Keratinocyte (primary cell): ENCODE measurements around the gene SCMH1. TPM values are rescaled to one million over a fixed set of nuclear protein-coding genes. Genes with fewer than 3 reads are reported as not detected.

Experiments used
- DNase-seq: peaks from one replicate; pipeline ENCODE4 v3.0.0-alpha.2; 2011; ENCODE audit warnings: low read depth, missing footprints, low spot score
- FAIRE-seq: peaks from 2 replicates; lab custom pipeline; 2011; peaks lifted over from hg19 to GRCh38; lab: Jason Lieb, UNC
- H2AFZ ChIP-seq: 2 replicates; pipeline ENCODE4 v1.6.0; 2012; ENCODE audit warnings: low read length, control low read depth, inconsistent platforms; ENCODE audit not compliant: control insufficient read depth
- H3K27ac ChIP-seq: 2 replicates; pipeline ENCODE4 v1.5.1; 2011; ENCODE audit warnings: low read length; ENCODE audit not compliant: control insufficient read depth, insufficient read depth
- H3K27me3 ChIP-seq: 3 replicates; pipeline ENCODE4 v1.6.0; 2011; ENCODE audit warnings: low read length; ENCODE audit not compliant: control insufficient read depth, insufficient read depth; ENCODE audit errors: extremely low read depth
- H3K36me3 ChIP-seq, 2 experiments: 2 replicates in 1 of 2; 3 replicates in 1 of 2; pipeline ENCODE4 v1.5.1; 2011; ENCODE audit warnings: low read length in 2 of 2, mild to moderate bottlenecking in 1 of 2; ENCODE audit not compliant: control insufficient read depth in 2 of 2, insufficient read depth in 2 of 2; ENCODE audit errors: extremely low read depth in 1 of 2
- H3K4me1 ChIP-seq: 3 replicates; pipeline ENCODE4 v1.5.1; 2011; ENCODE audit warnings: low read length; ENCODE audit not compliant: control insufficient read depth, insufficient read depth; ENCODE audit errors: extremely low read depth
- H3K4me2 ChIP-seq: 3 replicates; pipeline ENCODE4 v1.6.0; 2011; ENCODE audit warnings: low read depth, low read length; ENCODE audit not compliant: control insufficient read depth, insufficient read depth; ENCODE audit errors: extremely low read depth
- H3K4me3 ChIP-seq, 3 experiments: fragments of 200-600 bp in 1 of 3; sonication (generic) in 1 of 3; 2 replicates in 2 of 3; 3 replicates in 1 of 3; pipeline ENCODE4 v1.5.1; 2011 to 2016; ENCODE audit warnings: low read length in 3 of 3, mild to moderate bottlenecking in 3 of 3, control low read depth in 2 of 3, inconsistent platforms in 1 of 3, low read depth in 1 of 3, mixed read lengths in 1 of 3, mixed run types in 1 of 3, moderate library complexity in 1 of 3; ENCODE audit not compliant: control insufficient read depth in 2 of 3, insufficient read depth in 2 of 3; ENCODE audit errors: extremely low read depth in 1 of 3
- H3K79me2 ChIP-seq: 2 replicates; pipeline ENCODE4 v1.6.0; 2012; ENCODE audit warnings: low read length; ENCODE audit not compliant: control insufficient read depth, insufficient read depth
- H3K9ac ChIP-seq: 3 replicates; pipeline ENCODE4 v1.6.0; 2011; ENCODE audit warnings: low read length; ENCODE audit not compliant: control insufficient read depth, insufficient read depth; ENCODE audit errors: extremely low read depth
- H3K9me1 ChIP-seq: 3 replicates; pipeline ENCODE4 v1.6.0; 2011; ENCODE audit warnings: low read length; ENCODE audit not compliant: control insufficient read depth, insufficient read depth; ENCODE audit errors: extremely low read depth
- H3K9me3 ChIP-seq: 2 replicates; pipeline ENCODE4 v1.5.1; 2012; ENCODE audit warnings: low read depth, low read length; ENCODE audit not compliant: control insufficient read depth
- H4K20me1 ChIP-seq: 3 replicates; pipeline ENCODE4 v1.6.0; 2011; ENCODE audit warnings: low read length; ENCODE audit not compliant: control insufficient read depth, insufficient read depth; ENCODE audit errors: extremely low read depth
- CTCF ChIP-seq, 3 experiments: IDR thresholded peaks in 1 of 3; conservative IDR thresholded peaks in 1 of 3; optimal IDR thresholded peaks in 1 of 3; 2 replicates in 2 of 3; 3 replicates in 1 of 3; pipeline versions ENCODE3 to v1.5.1; 2011; ENCODE audit warnings: low read length in 3 of 3, mild to moderate bottlenecking in 3 of 3, moderate library complexity in 2 of 3, control low read depth in 1 of 3, inconsistent platforms in 1 of 3; ENCODE audit not compliant: insufficient read depth in 2 of 3; ENCODE audit errors: extremely low read depth in 1 of 3
- EZH2 ChIP-seq: IDR thresholded peaks from one replicate; pipeline ENCODE4 v1.6.1; 2012; ENCODE audit warnings: inconsistent platforms, mild to moderate bottlenecking, low read length, moderate library complexity
- dilution Hi-C: fragments of 300-500 bp; cut with MboI; formaldehyde crosslinking; loops from one replicate; pipeline ENCODE4 v1.7.0; 2020; ENCODE audit warnings: low sequenced_read_pairs; ENCODE audit not compliant: extremely low pct_ligation_motif_present
- polyA plus RNA-seq, 5 experiments: library from polyadenylated mRNA; depleted of rRNA in 3 of 5; stranded (reverse) in 3 of 5; stranded (forward) in 1 of 5; unstranded in 1 of 5; fragments of >200 nt; gene quantifications; 1 replicate in 1 of 5; 2 replicates in 3 of 5; 3 replicates in 1 of 5; pipeline versions ENCODE4 v1.2.1 to v1.2.3, GENCODE V29; 2011 to 2012; ENCODE audit warnings: missing spikeins in 2 of 5, low read depth in 1 of 5, low replicate concordance in 1 of 5

The SCMH1 gene
- polyA plus RNA-seq, 1 donor (not counting 4 experiments of a cell fraction or from before 2014, with no cell fraction given): 29.9 TPM

DNA sequence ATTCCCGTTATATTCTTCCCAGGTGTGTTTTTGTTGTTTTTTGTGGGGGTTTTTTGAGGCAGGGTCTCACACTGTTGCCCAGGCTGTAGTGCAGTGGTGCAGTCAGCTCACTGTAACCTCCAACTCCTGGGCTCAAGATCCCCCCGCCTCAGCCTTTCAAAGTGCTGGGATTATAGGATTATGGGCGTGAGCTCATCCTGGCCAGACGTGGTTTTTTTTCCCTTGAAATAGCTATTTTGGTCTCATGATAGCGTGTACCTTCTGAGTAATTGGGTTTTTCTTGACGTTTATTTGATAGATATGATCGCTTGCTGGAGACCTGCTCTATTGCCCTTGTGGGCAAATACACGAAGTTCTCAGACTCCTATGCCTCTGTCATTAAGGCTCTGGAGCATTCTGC lies 245.0 kb downstream of the SCMH1 start:
- no peaks in the 10 kb centered on the region for H3K27me3 ChIP-seq
- dilution Hi-C loops: no loop called here
- H2AFZ ChIP-seq: no peak overlapping the region
- TF ChIP-seq EZH2: no peak
- no peak for TF ChIP-seq CTCF (optimal IDR thresholded peaks at IDR 0.05 in 1 of 3, IDR thresholded peaks at IDR 0.05 in 1 of 3, conservative IDR thresholded peaks at IDR 0.05 in 1 of 3; ENCODE audit: extremely low read depth in 1 of 3, insufficient read depth in 2 of 3, low read length in 3 of 3)
- no peaks in the 10 kb centered on the region for H3K9me1 ChIP-seq
- H4K20me1 ChIP-seq: peaks cover 4% of the 10 kb centered on the region
- H3K36me3 ChIP-seq: peaks cover 48 to 65% of the 10 kb centered on the region in 2 experiments
- H3K4me1 ChIP-seq: no peaks in the 10 kb centered on the region
- H3K27ac ChIP-seq: no peak overlapping the region
- H3K9ac ChIP-seq: no peak overlapping the region
- FAIRE-seq (no peak), DNase-seq (no peak)
- no peaks in the 10 kb centered on the region for H3K9me3 ChIP-seq
- H3K4me3 ChIP-seq: no peak overlapping the region
- peaks cover 33% of the 10 kb centered on the region for H3K79me2 ChIP-seq
- H3K4me2 ChIP-seq: no peak overlapping the region

GRCh38 chr1:40989066-40989465 lies 253.0 kb downstream of the SCMH1 start:
- Histone ChIP-seq H3K4me2 (no peak overlapping the region), H3K9ac (no peak overlapping the region), H3K4me1 (peaks cover 5% of the 10 kb centered on the region), H2AFZ (no peak overlapping the region), H3K79me2 (peaks cover 67% of the 10 kb centered on the region), H3K4me3 (no peak overlapping the region), H3K36me3 (peaks cover 55 to 84% of the 10 kb centered on the region in 2 experiments), H3K9me3 (no peaks in the 10 kb centered on the region), H4K20me1 (peaks cover 4% of the 10 kb centered on the region), H3K27ac (no peak overlapping the region), H3K27me3 (no peaks in the 10 kb centered on the region), H3K9me1 (no peaks in the 10 kb centered on the region)
- dilution Hi-C loops: no loop called here
- FAIRE-seq (no peak), DNase-seq (no peak)
- TF ChIP-seq CTCF (optimal IDR thresholded peaks at IDR 0.05 in 1 of 3, IDR thresholded peaks at IDR 0.05 in 1 of 3, conservative IDR thresholded peaks at IDR 0.05 in 1 of 3; ENCODE audit: extremely low read depth in 1 of 3, insufficient read depth in 2 of 3, low read length in 3 of 3): no peak
- TF ChIP-seq EZH2: no peak
